PC-3 (cell line): ENCODE data around the gene PMFBP1. TPM values are rescaled to one million over a fixed set of nuclear protein-coding genes. Genes with fewer than 3 reads are reported as not detected.

Experiments
- ATAC-seq: fragments of 200-7000 bp; cut with Tn5 transposase; 2 replicates; pipeline ENCODE4 v1.9.1; 2020; ENCODE audit warnings: mild to moderate bottlenecking, moderate library complexity
- BruUV-seq: library from RNA; stranded (reverse); fragments of 400-500 nt; replicated peaks from 2 replicates; lab custom pipeline; 2021; lab: Mats Ljungman, UMichigan
- CTCF ChIA-PET: fragments of 300-600 bp; sonication (Branson Sonifier 250); formaldehyde crosslinking; loops from one replicate; lab custom pipeline; 2022; ENCODE audit warnings: antibody characterized with exemption; lab: Charles Lee
- POLR2A ChIA-PET: fragments of 300-600 bp; sonication (Branson Sonifier 250); formaldehyde crosslinking; loops from one replicate; lab custom pipeline; 2022; ENCODE audit warnings: antibody characterized with exemption; ENCODE audit not compliant: unreplicated experiment; lab: Charles Lee
- DNase-seq: peaks from one replicate; pipeline ENCODE4 v3.0.0-alpha.2; 2015
- H2AFZ ChIP-seq: fragments of 300-600 bp; sonication (generic); 2 replicates; pipeline ENCODE4 v1.6.0; 2016; ENCODE audit warnings: antibody characterized with exemption, low read length
- H3F3A ChIP-seq: fragments of 300-600 bp; sonication (generic); one replicate; pipeline ENCODE4 v1.6.0; 2017; ENCODE audit warnings: antibody characterized with exemption, low read length, control low read depth, mild to moderate bottlenecking; ENCODE audit not compliant: unreplicated experiment
- H3K27ac ChIP-seq: fragments of 300-600 bp; sonication (generic); 2 replicates; pipeline ENCODE4 v1.5.1; 2016; ENCODE audit warnings: mild to moderate bottlenecking, low read length
- H3K27me3 ChIP-seq: fragments of 300-600 bp; sonication (generic); 2 replicates; pipeline ENCODE4 v1.6.1; 2016; ENCODE audit warnings: low read length, mixed read lengths
- H3K36me3 ChIP-seq: fragments of 300-600 bp; sonication (generic); 2 replicates; pipeline ENCODE4 v1.6.1; 2016; ENCODE audit warnings: low read depth, mixed run types, low read length, mixed read lengths
- H3K4me1 ChIP-seq: fragments of 300-600 bp; sonication (generic); 2 replicates; pipeline ENCODE4 v1.5.1; 2016; ENCODE audit warnings: low read length; ENCODE audit not compliant: insufficient read depth
- H3K4me2 ChIP-seq: fragments of 300-600 bp; sonication (generic); 2 replicates; pipeline ENCODE4 v1.6.0; 2016; ENCODE audit warnings: low read length
- H3K4me3 ChIP-seq: fragments of 300-600 bp; sonication (generic); 2 replicates; pipeline ENCODE4 v1.5.1; 2016; ENCODE audit warnings: mild to moderate bottlenecking, low read length, mixed read lengths
- H3K79me2 ChIP-seq: fragments of 300-600 bp; sonication (generic); 2 replicates; pipeline ENCODE4 v1.6.1; 2017; ENCODE audit warnings: low read length, mixed read lengths
- H3K9ac ChIP-seq: fragments of 300-600 bp; sonication (generic); 2 replicates; pipeline ENCODE4 v1.6.0; 2016; ENCODE audit warnings: mild to moderate bottlenecking, low read length
- H3K9me2 ChIP-seq: fragments of 300-600 bp; sonication (generic); replicated peaks from 2 replicates; pipeline ENCODE4 v1.6.1; 2016; ENCODE audit warnings: mixed run types, low read length, mixed read lengths
- H3K9me3 ChIP-seq: fragments of 300-600 bp; sonication (generic); 2 replicates; pipeline ENCODE4 v1.6.1; 2016; ENCODE audit warnings: low read length, mixed read lengths
- H4K20me1 ChIP-seq: fragments of 300-600 bp; sonication (generic); 2 replicates; pipeline ENCODE4 v1.6.1; 2016; ENCODE audit warnings: low read length, mixed read lengths
- CTCF ChIP-seq: fragments of 300-600 bp; sonication (generic); conservative IDR thresholded peaks from 2 replicates; pipeline ENCODE4 v1.5.1; 2017; ENCODE audit warnings: antibody characterized with exemption, low read depth, mild to moderate bottlenecking, low read length
- EZH2 ChIP-seq: fragments of 300-600 bp; sonication (generic); IDR thresholded peaks from one replicate; pipeline ENCODE4 v1.6.1; 2017; ENCODE audit warnings: antibody characterized with exemption, mild to moderate bottlenecking, low read length; ENCODE audit not compliant: unreplicated experiment
- EZH2phosphoT487 ChIP-seq: fragments of 300-600 bp; sonication (generic); IDR thresholded peaks from 2 replicates; pipeline ENCODE4 v1.6.1; 2018; ENCODE audit warnings: mild to moderate bottlenecking, antibody characterized with exemption, low read length, borderline replicate concordance
- intact Hi-C: fragments of 100-400 bp; cut with micrococcal nuclease; formaldehyde crosslinking; loops from 2 replicates; pipeline ENCODE4 v1.9.0; 2023
- total RNA-seq: library from RNA; depleted of rRNA; stranded (reverse); fragments of >200 nt; gene quantifications from 2 replicates; pipeline ENCODE4 v1.2.3, GENCODE V29; 2014

The PMFBP1 gene
- total RNA-seq, 1 experiment from 2014 or later: 1.2 TPM

GRCh38 chr16:72124761-72125634, 47.0 kb downstream of the PMFBP1 start:
- no peak overlapping the region for H3K27ac ChIP-seq
- H3K9ac ChIP-seq: no peak overlapping the region
- no peaks in the 10 kb centered on the region for H3K9me2 ChIP-seq
- H3F3A ChIP-seq: no peaks in the 10 kb centered on the region
- TF ChIP-seq EZH2phosphoT487 (no peak), CTCF (peak; percentile 76), EZH2 (no peak)
- peak; percentile 86 for ATAC-seq
- no peaks in the 10 kb centered on the region for H3K4me1 ChIP-seq
- no peaks in the 10 kb centered on the region for H3K9me3 ChIP-seq
- POLR2A ChIA-PET: no interaction called here
- H3K27me3 ChIP-seq: no peaks in the 10 kb centered on the region
- no peaks in the 10 kb centered on the region for H3K79me2 ChIP-seq
- H2AFZ ChIP-seq: 0 out of 2 replicates have a peak overlapping the region, but pooled peaks have one; percentile 6
- H3K4me3 ChIP-seq: no peak overlapping the region
- BruUV-seq: no TSS peak
- CTCF ChIA-PET: interaction anchor here (0.6 to 0.8 kb wide), 3 partner anchors 78 to 382 kb away, joined by 3 read pairs; no protein-coding TSS in a partner anchor
- no peaks in the 10 kb centered on the region for H3K36me3 ChIP-seq
- intact Hi-C loops: loop anchor here (1.0 to 10.0 kb wide), 3 partner anchors 114 to 1750 kb away; no protein-coding TSS in a partner anchor
- H4K20me1 ChIP-seq: no peaks in the 10 kb centered on the region
- no peak overlapping the region for H3K4me2 ChIP-seq
- peak; percentile 61 for DNase-seq

GRCh38 chr16:72124148-72124547, 47.8 kb downstream of the PMFBP1 start:
- CTCF ChIA-PET: no interaction called here
- DNase-seq: no peak

More at GRCh38 chr16:72124148-72124547, 47.8 kb downstream of the PMFBP1 start:
- H4K20me1 ChIP-seq: no peaks in the 10 kb centered on the region
- no peaks in the 10 kb centered on the region for H3K36me3 ChIP-seq
- H3K9ac ChIP-seq: no peak overlapping the region
- POLR2A ChIA-PET: no interaction called here
- H3K4me3 ChIP-seq: no peak overlapping the region
- H3F3A ChIP-seq: no peaks in the 10 kb centered on the region
- no peak overlapping the region for H3K27ac ChIP-seq
- no peaks in the 10 kb centered on the region for H3K9me2 ChIP-seq
- H3K27me3 ChIP-seq: no peaks in the 10 kb centered on the region
- no TSS peak for BruUV-seq
- no peak overlapping the region for H3K4me2 ChIP-seq
- H3K4me1 ChIP-seq: no peaks in the 10 kb centered on the region
- ATAC-seq: no peak
- intact Hi-C loops: loop anchor here (2.0 to 10.0 kb wide), 2 partner anchors 115 to 1751 kb away; no protein-coding TSS in a partner anchor
- no peak for TF ChIP-seq CTCF
- TF ChIP-seq EZH2phosphoT487: no peak
- TF ChIP-seq EZH2: no peak
- no peak overlapping the region for H2AFZ ChIP-seq
- no peaks in the 10 kb centered on the region for H3K9me3 ChIP-seq
- H3K79me2 ChIP-seq: no peaks in the 10 kb centered on the region
